NCI-H2081 (cell line): Measurements from ENCODE around the gene DYRK4.
"Not testable (repeated sequence)": the region's sequence is repeated elsewhere in the genome, so short reads cannot be mapped to it uniquely, and the experiment has no call there.

Source experiments
- DNase-seq, 2 experiments: peaks; one replicate each; lab custom pipeline; 2025; lab: John Stamatoyannopoulos, UW

The DYRK4 gene, protein sequence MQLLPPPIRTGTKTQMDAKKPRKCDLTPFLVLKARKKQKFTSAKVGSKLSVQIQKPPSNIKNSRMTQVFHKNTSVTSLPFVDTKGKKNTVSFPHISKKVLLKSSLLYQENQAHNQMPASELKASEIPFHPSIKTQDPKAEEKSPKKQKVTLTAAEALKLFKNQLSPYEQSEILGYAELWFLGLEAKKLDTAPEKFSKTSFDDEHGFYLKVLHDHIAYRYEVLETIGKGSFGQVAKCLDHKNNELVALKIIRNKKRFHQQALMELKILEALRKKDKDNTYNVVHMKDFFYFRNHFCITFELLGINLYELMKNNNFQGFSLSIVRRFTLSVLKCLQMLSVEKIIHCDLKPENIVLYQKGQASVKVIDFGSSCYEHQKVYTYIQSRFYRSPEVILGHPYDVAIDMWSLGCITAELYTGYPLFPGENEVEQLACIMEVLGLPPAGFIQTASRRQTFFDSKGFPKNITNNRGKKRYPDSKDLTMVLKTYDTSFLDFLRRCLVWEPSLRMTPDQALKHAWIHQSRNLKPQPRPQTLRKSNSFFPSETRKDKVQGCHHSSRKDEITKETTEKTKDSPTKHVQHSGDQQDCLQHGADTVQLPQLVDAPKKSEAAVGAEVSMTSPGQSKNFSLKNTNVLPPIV

DNA sequence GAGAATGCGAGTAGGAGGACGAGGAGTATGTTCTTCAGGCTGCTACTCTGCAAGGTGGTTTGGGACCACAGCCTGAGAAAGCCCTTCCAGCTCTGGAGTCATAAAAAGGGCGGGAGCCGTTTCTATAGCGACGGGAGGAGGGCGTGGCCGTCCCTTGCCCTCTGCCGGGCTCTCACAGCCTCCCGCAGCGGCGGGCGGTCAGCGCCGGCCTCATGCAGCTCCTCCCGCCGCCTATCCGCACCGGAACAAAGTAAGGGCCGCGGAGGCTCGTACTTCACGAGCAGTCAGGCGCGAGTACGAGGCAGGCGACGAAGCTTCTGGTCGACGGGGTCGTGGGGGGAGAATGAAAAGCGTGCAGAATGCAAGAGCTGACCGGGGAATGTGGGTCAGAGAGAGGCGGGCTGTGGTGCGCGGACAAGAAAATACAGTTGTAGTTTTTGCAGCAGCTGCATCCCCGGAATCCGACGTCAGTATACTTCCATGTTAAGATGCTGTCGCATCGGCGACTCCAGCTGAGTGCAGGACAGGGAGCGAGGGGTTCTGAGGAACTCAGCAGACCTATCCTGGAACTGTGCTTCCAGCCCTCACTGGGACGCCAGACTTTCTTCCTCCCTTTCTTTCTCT, at the start of gene DYRK4:
DYRK4 (plus strand) TSS at position 175 of the 624 bp plus-strand sequence; CDS start at position 213, 38 bp downstream.
- DNase-seq, result no peak

DNA sequence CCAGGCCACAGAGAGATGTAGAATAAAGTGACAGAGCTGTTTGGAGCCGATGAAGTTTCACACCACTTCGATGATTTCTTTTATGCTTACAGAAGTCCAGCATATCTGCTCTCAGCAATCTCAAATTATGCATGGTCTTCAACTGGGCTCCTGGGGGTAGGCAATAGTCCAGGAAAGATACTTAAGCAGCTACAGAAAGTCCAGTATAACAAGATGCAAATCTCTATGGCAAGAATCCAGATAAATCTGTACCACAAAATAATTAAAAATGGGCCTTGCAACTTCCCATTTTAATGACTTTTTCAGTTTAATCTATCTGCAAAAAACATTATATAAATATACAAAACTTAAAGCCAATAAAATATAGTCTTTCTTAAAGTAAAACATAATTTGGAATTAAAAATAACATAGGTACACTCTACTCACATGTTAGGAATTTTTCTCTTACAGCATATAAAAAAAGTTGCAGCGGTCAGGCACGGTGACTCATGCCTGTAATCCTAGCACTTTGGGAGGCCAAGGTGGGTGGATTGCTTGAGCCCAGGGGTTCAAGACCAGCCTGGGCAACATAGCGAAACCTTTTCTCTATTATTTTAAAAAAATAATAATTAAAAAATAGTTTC, 43.8 kb upstream of the DYRK4 start:
- DNase-seq, result no peak

DNA sequence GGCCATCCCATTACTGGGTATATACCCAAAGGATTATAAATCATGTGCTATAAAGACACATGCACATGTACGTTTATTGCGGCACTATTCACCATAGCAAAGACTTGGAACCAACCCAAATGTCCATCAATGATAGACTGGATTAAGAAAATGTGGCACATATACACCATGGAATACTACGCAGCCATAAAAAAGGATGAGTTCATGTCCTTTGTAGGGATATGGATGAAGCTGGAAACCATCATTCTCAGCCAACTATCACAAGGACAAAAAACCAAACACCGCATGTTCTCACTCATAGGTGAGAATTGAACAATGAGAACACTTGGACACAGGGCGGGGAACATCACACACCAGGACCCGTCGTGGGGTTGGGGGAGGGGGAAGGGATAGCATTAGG, 38.6 kb upstream of the DYRK4 start:
- DNase-seq, result not testable (repeated sequence)

DNA sequence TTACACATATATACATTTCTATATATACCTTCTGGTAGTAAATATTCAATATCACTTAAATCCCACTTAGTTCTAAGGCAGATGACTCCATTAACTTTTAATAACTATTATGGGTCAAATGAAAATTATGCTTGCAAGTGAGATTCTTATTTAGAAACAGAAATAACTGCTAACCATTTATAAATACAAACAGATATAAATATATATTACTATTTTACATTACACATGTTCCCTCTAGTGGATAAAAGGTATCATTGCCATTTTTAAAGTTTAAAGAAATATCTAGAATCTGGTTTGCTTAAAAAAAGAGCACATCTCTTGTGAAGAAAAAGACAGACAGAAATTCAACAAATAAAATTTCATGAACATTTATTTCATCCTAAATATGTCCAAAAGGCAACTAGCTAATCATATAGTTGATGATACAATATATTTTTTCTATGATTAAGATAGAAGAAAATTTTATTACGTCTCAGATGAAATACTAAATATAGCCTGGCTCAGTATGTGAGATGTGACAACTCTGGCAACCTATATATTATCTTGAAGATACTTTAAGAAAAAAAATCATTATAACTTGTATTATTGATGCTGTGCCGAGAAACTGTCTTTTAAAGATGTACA, 35.0 kb upstream of the DYRK4 start:
- DNase-seq, result peak in 1 of 2 experiments; percentile 18

DNA sequence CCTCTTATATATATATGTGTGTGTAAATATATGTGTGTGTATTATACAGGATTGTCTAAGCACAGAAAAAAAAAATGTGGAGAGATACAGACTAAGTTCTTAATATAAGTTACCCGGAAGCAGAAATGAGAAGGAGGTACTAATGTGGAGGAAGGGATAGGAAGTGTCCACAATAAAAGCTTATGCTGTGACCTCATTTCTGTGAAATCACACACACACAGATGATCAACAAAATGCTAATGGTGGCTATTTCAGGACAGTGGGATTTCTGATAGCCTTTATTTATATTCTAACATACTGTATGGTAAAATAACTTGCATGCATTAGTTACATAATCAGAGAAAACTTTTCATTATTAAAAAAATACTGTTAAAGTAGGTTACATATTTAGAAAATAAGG, 31.8 kb upstream of the DYRK4 start:
- no peak for DNase-seq

DNA sequence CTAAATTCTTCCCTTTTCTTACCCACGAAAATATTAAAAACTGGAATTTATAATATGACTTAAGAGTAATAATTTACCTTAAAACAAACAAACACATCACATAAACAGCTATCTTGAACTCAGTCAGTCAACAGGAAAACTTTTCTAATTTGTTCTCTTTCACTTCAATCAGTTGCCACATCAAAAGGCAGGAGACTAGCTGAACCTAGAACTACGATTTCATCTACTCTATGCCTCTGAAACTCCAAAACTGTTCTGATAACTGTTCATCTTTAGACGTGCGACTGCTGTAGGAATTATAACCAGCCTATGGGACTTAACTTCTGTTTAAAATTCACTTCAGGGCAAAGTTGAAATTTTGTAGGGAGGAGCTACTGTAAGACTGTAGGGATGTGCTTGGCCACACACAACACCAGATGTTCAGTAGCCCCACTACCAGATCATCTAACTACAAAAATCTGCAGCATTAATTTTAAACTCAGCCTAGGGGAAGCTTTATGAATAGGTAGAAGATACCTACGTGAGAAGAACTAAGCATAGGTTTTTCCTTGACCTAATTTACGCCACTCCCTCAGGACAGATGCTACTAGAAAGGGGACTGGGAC, 30.9 kb upstream of the DYRK4 start:
- no peak for DNase-seq

DNA sequence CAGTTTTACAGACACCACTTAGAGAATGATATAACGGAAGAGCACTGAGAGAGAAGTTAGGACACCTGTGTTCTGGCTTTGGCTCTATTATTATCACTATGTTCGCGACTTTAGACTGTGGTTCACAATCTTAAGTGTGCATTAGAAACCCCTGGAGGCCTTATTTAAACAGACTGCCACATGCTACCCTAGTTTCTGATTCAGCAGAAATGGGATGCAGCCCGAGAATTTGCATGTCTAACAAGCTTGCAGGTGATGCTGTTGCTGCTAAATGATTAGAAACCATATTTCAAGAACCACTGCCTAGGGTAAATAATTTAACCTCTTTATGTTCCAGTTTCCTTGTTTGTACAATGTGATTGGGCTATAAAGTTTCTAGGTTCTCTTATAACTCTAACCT, 26.9 kb upstream of the DYRK4 start:
- DNase-seq, result no peak

DNA sequence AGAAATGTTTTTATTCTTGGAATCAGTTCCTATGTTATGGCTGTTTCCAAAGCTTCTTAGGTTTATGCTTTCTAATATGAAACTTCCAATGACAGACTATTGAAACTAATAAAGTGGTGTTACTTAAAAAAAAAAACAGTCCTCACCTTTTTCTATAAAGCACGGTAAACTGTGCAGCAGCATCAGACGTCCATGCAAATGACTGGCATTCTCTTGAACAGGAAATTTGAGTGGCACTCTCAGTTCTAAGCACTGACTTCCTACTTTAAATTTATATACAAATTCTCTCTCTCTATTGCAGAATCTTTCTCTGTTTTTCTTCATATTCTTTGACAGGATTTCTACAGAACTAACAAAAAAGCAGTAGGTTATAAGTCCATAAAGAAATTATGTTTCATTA, 26.1 kb upstream of the DYRK4 start:
- no peak for DNase-seq

DNA sequence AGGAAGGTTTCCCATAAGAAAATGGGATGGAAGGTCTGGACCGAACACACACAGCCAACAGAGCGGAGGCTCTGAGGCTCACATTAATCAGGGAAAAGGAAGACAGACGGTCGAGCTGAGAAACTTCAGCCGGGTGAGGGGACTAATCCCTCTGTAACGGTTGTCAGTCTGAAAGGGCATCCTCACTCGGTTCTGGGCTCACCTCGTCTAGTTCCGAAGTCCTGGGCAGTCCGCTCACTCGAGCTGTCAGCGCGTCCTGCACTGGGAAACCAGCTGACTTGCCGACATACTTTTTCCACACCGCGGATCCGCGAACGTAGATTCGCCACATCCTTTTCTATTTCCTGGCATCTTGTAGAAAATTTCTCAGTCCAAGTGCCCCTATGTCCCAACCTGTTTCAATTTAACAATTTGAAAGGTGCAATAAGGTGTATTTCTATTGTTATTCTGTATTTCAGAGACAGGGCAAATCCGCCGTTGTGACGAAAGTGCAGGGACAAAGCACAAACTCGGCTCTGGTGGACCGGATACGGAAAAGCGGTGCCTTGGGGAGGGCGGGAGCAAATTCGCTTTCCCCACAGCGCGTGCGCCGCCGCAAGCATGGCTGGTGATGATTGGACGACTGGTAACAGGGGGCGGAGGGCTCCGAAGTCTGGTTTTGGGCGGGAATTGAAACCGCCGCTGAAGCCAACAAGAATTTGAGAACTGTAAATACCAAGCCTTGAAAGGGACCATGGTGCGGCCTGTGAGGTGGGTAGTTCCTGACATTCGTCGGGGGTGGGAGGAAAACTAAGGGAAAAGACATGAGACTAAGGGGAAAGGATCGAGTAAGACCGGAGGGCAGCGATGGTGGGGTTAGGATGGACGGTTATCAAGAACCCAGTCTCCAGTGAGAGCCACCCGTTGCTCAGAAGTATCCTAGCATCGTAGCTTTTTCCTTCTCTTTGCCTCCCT, 23.5 kb upstream of the DYRK4 start, which contains the start of gene RAD51AP1:
RAD51AP1 (plus strand) TSS at position 684 of the 954 bp plus-strand sequence; CDS start at position 734, 50 bp downstream.
- DNase-seq, result peak; percentile 94 to 96

DNA sequence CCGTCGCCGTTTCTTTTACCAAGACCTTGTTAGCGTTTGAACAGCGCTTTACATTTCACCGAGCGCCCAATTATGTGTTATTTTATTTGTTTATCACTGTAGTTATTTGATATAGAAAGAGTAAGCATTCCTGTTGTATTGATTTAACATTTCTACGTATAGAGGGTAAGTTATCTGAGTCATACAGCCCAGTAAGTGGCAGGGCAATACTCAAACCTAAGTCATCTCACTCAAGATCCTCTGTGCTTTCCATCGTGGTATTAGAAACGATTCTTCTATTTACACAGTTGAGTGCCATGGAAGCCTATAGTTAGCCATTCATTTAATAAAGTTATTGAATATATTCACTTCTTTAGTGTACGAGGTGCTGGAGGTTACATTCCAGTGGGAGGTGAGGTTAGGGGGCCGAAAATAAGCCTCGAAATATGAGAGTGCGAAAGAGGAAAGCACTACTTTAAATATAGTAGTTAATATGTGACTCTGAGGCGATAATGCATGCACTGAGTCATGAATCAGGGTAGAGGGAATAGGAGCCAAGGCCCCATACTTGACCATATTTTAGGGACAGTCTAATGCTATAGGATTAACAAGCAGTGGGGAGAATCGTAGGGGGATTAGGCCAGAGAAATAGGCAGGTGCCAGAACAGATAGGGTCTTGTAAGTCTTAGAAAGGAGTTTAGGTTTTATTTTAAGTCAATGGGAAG, 22.7 kb upstream of the DYRK4 start:
- DNase-seq, result no peak

DNA sequence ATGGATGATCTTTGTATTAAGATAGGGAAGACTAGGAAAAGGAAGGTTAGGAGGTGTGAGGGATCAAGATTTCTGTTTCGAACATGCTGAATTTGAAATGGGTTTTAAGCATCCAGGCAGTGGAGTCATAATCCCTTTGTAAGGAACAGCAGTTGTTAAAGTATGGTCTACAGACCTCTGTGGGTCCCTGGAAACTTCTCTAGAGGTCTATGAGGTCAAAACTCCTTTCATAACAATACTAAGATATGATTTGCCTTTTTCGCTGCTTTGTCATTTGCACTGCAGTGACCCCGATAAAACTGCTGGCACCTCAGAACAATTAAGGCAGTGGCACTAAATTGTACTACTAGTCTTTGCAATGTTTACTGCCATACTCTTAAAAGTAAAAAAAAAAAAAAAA, 21.8 kb upstream of the DYRK4 start:
- DNase-seq, result no peak

DNA sequence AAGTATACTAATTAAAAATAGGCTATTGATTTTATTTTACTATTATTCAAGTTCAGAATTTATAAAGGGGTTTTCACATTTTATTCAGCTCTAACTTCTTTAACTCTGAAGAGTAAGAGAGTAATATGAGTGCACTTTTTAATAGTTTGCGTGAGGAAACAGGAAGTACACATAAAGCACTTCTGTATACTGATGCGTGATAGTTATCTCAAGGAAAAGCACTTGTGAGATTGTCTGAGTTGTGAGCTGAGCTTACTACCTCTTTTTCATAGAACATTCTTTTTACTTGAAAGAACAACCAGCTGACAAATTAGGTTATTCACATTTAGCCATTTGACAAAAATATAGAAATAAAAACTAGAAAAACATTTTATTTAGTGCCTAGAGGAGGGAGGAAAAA, 21.4 kb upstream of the DYRK4 start:
- no peak for DNase-seq

DNA sequence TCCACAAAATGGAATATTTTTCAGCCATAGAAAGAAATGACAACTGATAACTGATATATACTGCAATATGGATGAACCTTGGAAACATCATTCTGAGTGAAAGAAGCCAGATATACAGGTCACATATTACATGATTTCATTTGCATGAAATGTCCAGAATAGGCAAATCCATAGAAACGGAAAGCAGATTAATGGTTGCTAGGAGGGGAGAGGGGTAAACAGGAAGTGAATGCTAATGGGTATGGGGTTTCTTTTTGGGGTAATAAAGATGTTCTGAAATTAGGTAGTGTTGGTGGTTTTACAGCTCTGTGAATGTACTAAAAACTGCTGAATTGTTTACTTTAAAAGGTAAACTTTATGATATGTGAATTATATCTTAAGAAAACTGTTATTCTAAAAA, 16.8 kb upstream of the DYRK4 start:
- DNase-seq, result no peak

DNA sequence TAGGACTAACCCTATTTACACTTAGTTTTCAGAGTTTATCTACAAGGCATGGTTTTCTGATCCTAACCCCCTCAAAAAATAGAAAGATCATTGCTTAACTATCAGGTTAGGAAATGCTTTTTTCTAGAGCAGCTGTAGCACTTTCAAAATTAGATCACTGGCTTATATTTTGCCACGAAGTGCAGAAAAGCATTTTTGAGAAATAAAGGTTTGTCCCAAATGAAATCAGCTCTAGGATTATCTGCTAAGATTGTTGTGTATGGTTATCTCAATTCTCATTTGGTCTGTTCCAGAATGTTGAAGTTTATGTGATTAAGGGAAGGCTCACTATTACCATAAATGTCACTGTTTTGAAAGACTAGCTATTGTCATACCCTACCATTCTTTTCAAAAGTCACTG, 9.8 kb upstream of the DYRK4 start:
- no peak for DNase-seq

DNA sequence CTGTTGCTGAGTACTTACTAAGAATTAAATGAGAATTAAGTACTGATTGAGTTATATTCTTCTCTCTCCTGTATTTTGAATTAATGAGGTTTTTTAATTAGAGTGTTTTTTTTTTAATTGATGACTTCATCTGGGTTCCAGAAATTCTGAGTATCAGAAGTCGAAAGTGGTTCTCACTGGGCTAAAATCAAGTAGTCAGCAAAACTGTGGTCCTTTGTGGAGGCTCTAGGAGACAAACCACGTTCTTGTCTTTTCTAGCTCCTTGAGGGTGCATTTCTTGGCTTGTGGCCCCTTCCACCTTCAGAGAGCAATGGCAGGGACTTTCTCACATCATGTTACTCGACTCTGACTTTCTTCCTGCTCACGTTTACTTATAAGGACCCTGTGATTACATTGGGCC, 8.1 kb upstream of the DYRK4 start:
- no peak for DNase-seq

DNA sequence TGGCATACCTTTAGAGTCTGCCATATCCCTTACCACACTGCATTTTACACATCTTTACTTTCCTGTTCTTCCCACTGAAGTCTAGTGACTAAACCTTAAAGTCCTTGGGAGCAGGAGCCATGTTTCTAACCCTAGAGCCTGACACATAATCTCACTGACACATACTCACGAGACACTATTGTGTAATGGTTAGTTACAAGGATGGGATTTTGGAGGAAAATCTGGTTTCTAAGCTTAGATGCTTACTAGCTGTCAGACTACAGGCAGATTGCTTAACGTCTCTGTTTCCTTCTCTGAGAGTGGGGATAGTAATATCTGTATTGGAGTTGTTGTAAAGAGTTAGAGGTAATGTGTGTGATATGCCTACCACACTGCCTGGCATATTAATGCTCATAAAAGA, 6.2 kb upstream of the DYRK4 start:
- DNase-seq, result no peak

DNA sequence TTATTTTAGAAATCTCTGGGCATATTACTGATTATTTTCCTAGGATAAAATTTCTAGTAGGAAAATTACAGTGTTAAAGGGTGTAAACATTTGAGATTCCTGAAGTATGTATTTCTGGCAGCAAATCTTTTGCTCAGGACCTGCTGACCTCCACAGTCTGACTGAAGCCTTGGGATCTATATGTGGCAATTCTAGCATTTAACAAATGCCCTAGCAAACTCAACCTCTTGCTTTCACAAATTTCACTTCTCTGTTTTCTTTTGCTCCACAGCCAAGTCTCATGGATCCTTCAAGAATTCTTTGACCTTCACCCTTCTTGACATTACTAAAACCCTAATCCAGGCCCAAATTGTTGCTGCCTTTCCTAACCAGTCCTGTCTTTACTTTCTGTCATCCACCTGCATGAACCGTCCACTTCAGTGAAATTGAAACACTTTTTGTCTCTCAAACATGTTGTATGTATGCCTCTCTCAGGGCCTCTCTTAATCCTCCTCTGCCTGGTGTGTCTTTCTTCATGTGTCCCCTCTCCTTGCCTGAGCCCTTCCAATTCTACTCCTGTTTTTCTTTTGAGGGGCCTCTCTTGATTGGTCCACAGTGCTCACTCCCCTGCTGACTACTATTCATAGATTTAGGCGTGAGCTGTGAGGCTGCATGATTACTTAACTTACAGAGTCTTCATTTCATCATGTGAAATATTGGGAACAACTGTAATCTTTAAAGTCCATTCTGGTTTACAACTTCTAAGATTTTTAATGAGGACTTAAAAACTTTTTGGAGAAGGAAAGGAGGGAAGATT, 5.1 kb upstream of the DYRK4 start:
- no peak for DNase-seq

DNA sequence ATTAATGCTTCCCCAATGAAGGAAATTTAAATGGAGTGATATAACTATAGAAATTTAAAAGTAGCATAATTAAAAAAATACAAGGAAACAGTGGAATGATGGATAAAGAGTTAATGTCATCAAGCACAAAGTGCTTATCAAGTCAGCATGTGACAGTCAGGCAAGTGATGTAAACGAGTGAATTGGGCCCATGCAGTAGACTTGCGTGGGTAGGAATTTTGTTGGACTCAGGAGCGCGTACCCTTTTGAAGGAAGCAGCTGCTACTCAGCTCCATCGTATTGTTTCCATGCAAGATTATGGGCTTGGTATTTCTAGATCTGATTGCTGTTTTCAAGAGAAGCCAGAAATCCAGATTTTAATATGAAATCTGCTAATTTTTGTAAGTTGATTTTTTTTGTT, 4.4 kb upstream of the DYRK4 start:
- no peak for DNase-seq

DNA sequence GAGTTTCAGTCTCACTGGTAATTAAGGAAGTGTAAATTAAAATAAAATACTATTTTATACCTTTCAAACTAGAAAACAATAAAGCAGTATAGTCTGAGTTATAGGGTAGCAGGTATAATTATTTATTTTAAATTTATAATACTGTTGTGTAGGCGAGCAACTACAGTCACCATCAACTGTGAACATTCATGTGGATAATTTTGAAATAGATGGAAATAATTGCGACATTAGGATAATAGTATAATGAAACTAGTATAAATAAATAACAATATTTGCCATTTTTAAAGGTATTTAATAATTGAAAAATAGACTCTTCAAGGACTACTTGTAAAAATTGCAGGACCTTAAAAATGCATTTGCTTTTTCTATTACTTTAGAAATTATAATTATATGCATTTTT, 3.8 kb upstream of the DYRK4 start:
- DNase-seq, result no peak
